H9 (cell line): ENCODE measurements around the gene ASXL1. TPM values are rescaled to one million over a fixed set of nuclear protein-coding genes. Genes with fewer than 3 reads are reported as not detected.

Source experiments
- DNase-seq: peaks from one replicate; pipeline ENCODE4 v3.0.0-alpha.2; 2017
- H2AFZ ChIP-seq: one replicate; pipeline ENCODE4 v1.6.1; 2013; ENCODE audit warnings: mild to moderate bottlenecking, low read length, control low read depth, moderate library complexity
- H2AK5ac ChIP-seq: 2 replicates; pipeline ENCODE4 v1.6.1; 2013; ENCODE audit warnings: low read length, control low read depth, mixed read lengths; ENCODE audit not compliant: insufficient read length
- H2BK120ac ChIP-seq: one replicate; pipeline ENCODE4 v1.6.1; 2013; ENCODE audit warnings: low read depth, mild to moderate bottlenecking, low read length, control low read depth, inconsistent platforms; ENCODE audit not compliant: poor library complexity, severe bottlenecking
- H2BK12ac ChIP-seq: 2 replicates; pipeline ENCODE4 v1.6.1; 2013; ENCODE audit warnings: low read length, control low read depth, mixed read lengths, low read depth; ENCODE audit not compliant: insufficient read length
- H2BK15ac ChIP-seq: 2 replicates; pipeline ENCODE4 v1.6.1; 2013; ENCODE audit warnings: low read depth, low read length, control low read depth
- H2BK20ac ChIP-seq: one replicate; pipeline ENCODE4 v1.6.1; 2013; ENCODE audit warnings: low read depth, mild to moderate bottlenecking, low read length, control low read depth, inconsistent platforms; ENCODE audit not compliant: poor library complexity, severe bottlenecking
- H2BK5ac ChIP-seq: 2 replicates; pipeline ENCODE4 v1.6.1; 2013; ENCODE audit warnings: low read length, control low read depth, mixed read lengths; ENCODE audit not compliant: insufficient read length
- H3K14ac ChIP-seq: 2 replicates; pipeline ENCODE4 v1.6.1; 2013; ENCODE audit warnings: low read length, control low read depth; ENCODE audit not compliant: insufficient read depth
- H3K18ac ChIP-seq: 2 replicates; pipeline ENCODE4 v1.6.1; 2013; ENCODE audit warnings: low read depth, mild to moderate bottlenecking, mixed read lengths, low read length, control low read depth; ENCODE audit not compliant: insufficient read length
- H3K23ac ChIP-seq: 2 replicates; pipeline ENCODE4 v1.6.1; 2013; ENCODE audit warnings: low read length, control low read depth, mixed read lengths, low read depth; ENCODE audit not compliant: insufficient read length
- H3K23me2 ChIP-seq: 2 replicates; pipeline ENCODE4 v1.6.1; 2013; ENCODE audit warnings: low read depth, mild to moderate bottlenecking, mixed read lengths, low read length, control low read depth; ENCODE audit not compliant: insufficient read length, poor library complexity, severe bottlenecking
- H3K27ac ChIP-seq: 2 replicates; pipeline ENCODE4 v1.5.1; 2013; ENCODE audit warnings: low read length, control low read depth, mixed read lengths, low read depth; ENCODE audit not compliant: insufficient read length
- H3K27me3 ChIP-seq: 2 replicates; pipeline ENCODE4 v1.6.1; 2013; ENCODE audit warnings: low read length, control low read depth, inconsistent platforms; ENCODE audit not compliant: insufficient read depth
- H3K4ac ChIP-seq: 2 replicates; pipeline ENCODE4 v1.6.1; 2013; ENCODE audit warnings: low read depth, mild to moderate bottlenecking, control low read depth, inconsistent platforms, low read length, moderate library complexity
- H3K4me1 ChIP-seq: 2 replicates; pipeline ENCODE4 v1.6.1; 2013; ENCODE audit warnings: low read length, control low read depth, inconsistent platforms; ENCODE audit not compliant: insufficient read depth
- H3K4me2 ChIP-seq: 2 replicates; pipeline ENCODE4 v1.6.1; 2013; ENCODE audit warnings: low read length, control low read depth, mixed read lengths; ENCODE audit not compliant: insufficient read length, insufficient read depth
- H3K56ac ChIP-seq: 2 replicates; pipeline ENCODE4 v1.6.1; 2013; ENCODE audit warnings: low read depth, mild to moderate bottlenecking, mixed read lengths, low read length, control low read depth; ENCODE audit not compliant: insufficient read length
- H3K79me1 ChIP-seq: 2 replicates; pipeline ENCODE4 v1.6.1; 2013; ENCODE audit warnings: low read depth, mild to moderate bottlenecking, moderate library complexity, low read length, control low read depth, inconsistent platforms; ENCODE audit not compliant: insufficient read depth, poor library complexity, severe bottlenecking
- H3K79me2 ChIP-seq: 2 replicates; pipeline ENCODE4 v1.6.1; 2013; ENCODE audit warnings: low read length, control low read depth, inconsistent platforms; ENCODE audit not compliant: insufficient read depth
- H3K9ac ChIP-seq: 2 replicates; pipeline ENCODE4 v1.6.1; 2013; ENCODE audit warnings: low read length, control low read depth, mixed read lengths; ENCODE audit not compliant: insufficient read length; ENCODE audit errors: extremely low read depth
- H3K9me3 ChIP-seq: one replicate; pipeline ENCODE4 v1.6.1; 2013; ENCODE audit warnings: low read depth, low read length, inconsistent platforms; ENCODE audit not compliant: control insufficient read depth
- H3T11ph ChIP-seq: one replicate; pipeline ENCODE4 v1.6.1; 2013; ENCODE audit warnings: mild to moderate bottlenecking, low read length, control low read depth, inconsistent platforms
- H4K20me1 ChIP-seq: one replicate; pipeline ENCODE4 v1.6.1; 2013; ENCODE audit not compliant: control insufficient read depth, insufficient read length, insufficient read depth
- H4K5ac ChIP-seq: 2 replicates; pipeline ENCODE4 v1.6.1; 2013; ENCODE audit warnings: low read depth, mild to moderate bottlenecking, mixed read lengths, low read length, control low read depth; ENCODE audit not compliant: insufficient read length
- H4K8ac ChIP-seq: replicated peaks from 2 replicates; pipeline ENCODE4 v1.6.1; 2013; ENCODE audit warnings: low read length, control low read depth, mixed read lengths, low read depth; ENCODE audit not compliant: insufficient read length
- H4K91ac ChIP-seq: 2 replicates; pipeline ENCODE4 v1.6.1; 2013; ENCODE audit warnings: low read depth, mild to moderate bottlenecking, moderate library complexity, mixed read lengths, low read length, control low read depth; ENCODE audit not compliant: insufficient read length
- H3K27ac Mint-ChIP-seq, 3 experiments: 2 replicates in 2 of 3; 3 replicates in 1 of 3; pipeline ENCODE4 v1.8.0; 2020 to 2021; ENCODE audit warnings: mixed read lengths in 3 of 3, mild to moderate bottlenecking in 1 of 3, moderate library complexity in 1 of 3
- H3K27me3 Mint-ChIP-seq: 2 replicates; pipeline ENCODE4 v1.8.0; 2021; ENCODE audit warnings: low read depth, mild to moderate bottlenecking, moderate library complexity, mixed read lengths
- H3K36me3 Mint-ChIP-seq, 3 experiments: 2 replicates in 2 of 3; 3 replicates in 1 of 3; pipeline ENCODE4 v1.8.0; 2020 to 2021; ENCODE audit warnings: low read depth in 3 of 3, mixed read lengths in 3 of 3; ENCODE audit not compliant: insufficient read depth in 1 of 3
- H3K4me1 Mint-ChIP-seq, 2 experiments: 2 replicates each; pipeline ENCODE4 v1.8.0; 2020; ENCODE audit warnings: mixed read lengths in 2 of 2
- H3K4me3 Mint-ChIP-seq, 2 experiments: 2 replicates in 1 of 2; 3 replicates in 1 of 2; pipeline ENCODE4 v1.8.0; 2020 to 2021; ENCODE audit warnings: mild to moderate bottlenecking in 2 of 2, mixed read lengths in 2 of 2, moderate library complexity in 1 of 2
- H3K9me3 Mint-ChIP-seq, 2 experiments: 2 replicates in 1 of 2; 3 replicates in 1 of 2; pipeline ENCODE4 v1.8.0; 2020; ENCODE audit warnings: mild to moderate bottlenecking in 2 of 2, mixed read lengths in 2 of 2, moderate library complexity in 1 of 2
- WGBS: extraction: QIAGEN DNeasy Blood & Tissue Kit; methylation state at CpG from one replicate; pipeline ENCODE4 v1.1.7; 2013; ENCODE audit warnings: missing lambda C conversion rate, low lambda C conversion rate, mixed read lengths; ENCODE audit not compliant: insufficient read length; ENCODE audit errors: extremely low coverage; 5-methylcytosine and 5-hydroxymethylcytosine counted together
- total RNA-seq: library from RNA; stranded (reverse); gene quantifications from 2 replicates; pipeline ENCODE4 v1.2.1, GENCODE V29; 2021
- TF ChIP-seq, protein P1 (sequence below): fragments of 200-600 bp; sonication (generic); conservative IDR thresholded peaks from 3 replicates; pipeline ENCODE4 v1.8.0; 2021; ENCODE audit warnings: antibody characterized with exemption, mild to moderate bottlenecking

The ASXL1 gene
- total RNA-seq, 1 experiment from 2014 or later: 39.5 TPM

DNA sequence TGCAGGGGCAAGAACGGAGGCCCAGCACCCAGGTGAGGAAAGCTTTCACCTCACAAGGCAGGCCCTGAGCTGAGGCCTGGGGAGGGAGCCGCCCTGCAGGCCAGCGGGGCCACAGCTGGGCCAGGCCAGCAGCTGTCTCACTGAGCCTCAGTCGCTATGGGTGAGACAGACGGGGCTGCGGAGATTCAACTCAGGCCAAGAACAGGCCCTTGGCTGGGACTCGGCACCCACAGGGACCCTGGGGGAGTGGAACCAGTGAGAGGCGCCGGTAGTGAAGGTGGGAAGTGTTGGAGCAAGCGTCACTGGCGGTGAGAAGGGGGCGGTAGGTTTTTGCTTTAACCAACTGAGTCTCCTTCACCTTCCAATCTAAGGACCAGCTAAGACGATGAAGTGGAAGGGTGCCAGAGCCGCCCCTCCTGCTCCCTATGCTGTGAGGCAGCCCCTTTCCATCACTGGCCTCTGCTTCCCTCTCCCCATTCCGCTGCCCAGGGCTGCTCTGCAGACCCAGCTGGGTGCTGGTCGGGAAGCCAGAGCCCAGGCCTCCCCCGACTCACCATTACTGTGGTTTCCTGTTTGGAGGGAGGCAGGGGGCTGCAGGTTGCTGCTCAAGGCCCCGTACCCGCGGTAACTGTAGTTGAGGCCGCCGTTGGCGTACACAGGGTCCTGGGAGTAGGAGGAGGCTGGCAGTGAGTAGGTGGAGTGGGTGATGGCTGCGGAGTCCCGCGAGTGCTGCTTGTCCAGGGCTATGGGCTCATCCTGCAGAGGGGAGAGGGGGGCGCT is 93.7 kb downstream of the ASXL1 start:
- Mint-ChIP-seq H3K27ac (peak overlapping the region in 1 of 3 experiments; percentile 87; a peak in 2 of 7 replicates), H3K36me3 (peaks cover 20 to 70% (median 55%) of the 10 kb centered on the region in 3 experiments), H3K4me3 (no peak overlapping the region), H3K27me3 (no peaks in the 10 kb centered on the region), H3K4me1 (peaks cover 0 to 2% of the 10 kb centered on the region in 2 experiments; a peak in 1 of 4 replicates), H3K9me3 (no peaks in the 10 kb centered on the region)
- Histone ChIP-seq H3K18ac (no peak overlapping the region), H2BK20ac (no peak overlapping the region), H3T11ph (no peak overlapping the region), H2BK5ac (no peak overlapping the region), H3K23ac (no peak overlapping the region), H3K4me2 (no peak overlapping the region), H4K91ac (no peak overlapping the region), H3K23me2 (no peaks in the 10 kb centered on the region), H2AFZ (no peak overlapping the region), H3K56ac (no peak overlapping the region), H3K27me3 (no peaks in the 10 kb centered on the region), H3K9me3 (no peaks in the 10 kb centered on the region), H2BK12ac (no peak overlapping the region), H4K5ac (no peak overlapping the region), H2BK15ac (no peak overlapping the region), H2BK120ac (no peak overlapping the region), H3K27ac (no peak overlapping the region), H3K14ac (no peak overlapping the region), H3K79me2 (no peaks in the 10 kb centered on the region), H3K79me1 (no peaks in the 10 kb centered on the region), H3K4me1 (no peaks in the 10 kb centered on the region), H3K4ac (no peak overlapping the region), H4K20me1 (no peaks in the 10 kb centered on the region), H4K8ac (no peak overlapping the region), H3K9ac (no peak overlapping the region), H2AK5ac (no peak overlapping the region)
- no CpG with 5 or more reads among the region's 27 CpGs for WGBS
- DNase-seq: no peak
- TF ChIP-seq, protein P1, sequence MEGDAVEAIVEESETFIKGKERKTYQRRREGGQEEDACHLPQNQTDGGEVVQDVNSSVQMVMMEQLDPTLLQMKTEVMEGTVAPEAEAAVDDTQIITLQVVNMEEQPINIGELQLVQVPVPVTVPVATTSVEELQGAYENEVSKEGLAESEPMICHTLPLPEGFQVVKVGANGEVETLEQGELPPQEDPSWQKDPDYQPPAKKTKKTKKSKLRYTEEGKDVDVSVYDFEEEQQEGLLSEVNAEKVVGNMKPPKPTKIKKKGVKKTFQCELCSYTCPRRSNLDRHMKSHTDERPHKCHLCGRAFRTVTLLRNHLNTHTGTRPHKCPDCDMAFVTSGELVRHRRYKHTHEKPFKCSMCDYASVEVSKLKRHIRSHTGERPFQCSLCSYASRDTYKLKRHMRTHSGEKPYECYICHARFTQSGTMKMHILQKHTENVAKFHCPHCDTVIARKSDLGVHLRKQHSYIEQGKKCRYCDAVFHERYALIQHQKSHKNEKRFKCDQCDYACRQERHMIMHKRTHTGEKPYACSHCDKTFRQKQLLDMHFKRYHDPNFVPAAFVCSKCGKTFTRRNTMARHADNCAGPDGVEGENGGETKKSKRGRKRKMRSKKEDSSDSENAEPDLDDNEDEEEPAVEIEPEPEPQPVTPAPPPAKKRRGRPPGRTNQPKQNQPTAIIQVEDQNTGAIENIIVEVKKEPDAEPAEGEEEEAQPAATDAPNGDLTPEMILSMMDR: peak; percentile 34; the same call in 2 of the 3 replicates
